Progenitor cell of endocrine pancreas (in vitro differentiated cells): Measurements from ENCODE around the gene CD82. TPM values are rescaled to one million over a fixed set of nuclear protein-coding genes. Genes with fewer than 3 reads are reported as not detected.
"Not testable (repeated sequence)": the region's sequence is repeated elsewhere in the genome, so short reads cannot be mapped to it uniquely, and the experiment has no call there.

Source experiments
- DNase-seq: peaks from one replicate; pipeline ENCODE4 v3.0.0; 2021; ENCODE audit warnings: low spot score; ENCODE audit not compliant: unreplicated experiment
- H3K27ac Mint-ChIP-seq: 2 replicates; pipeline ENCODE4 v1.8.0; 2021; ENCODE audit warnings: mild to moderate bottlenecking, moderate library complexity, mixed read lengths
- H3K27me3 Mint-ChIP-seq: 2 replicates; pipeline ENCODE4 v1.8.0; 2021; ENCODE audit warnings: mixed read lengths
- H3K36me3 Mint-ChIP-seq: 2 replicates; pipeline ENCODE4 v1.8.0; 2022; ENCODE audit warnings: mixed read lengths; ENCODE audit not compliant: insufficient read depth
- H3K4me1 Mint-ChIP-seq: 2 replicates; pipeline ENCODE4 v1.8.0; 2021; ENCODE audit warnings: low read depth, mixed read lengths
- H3K4me3 Mint-ChIP-seq: 2 replicates; pipeline ENCODE4 v1.8.0; 2021; ENCODE audit warnings: low read depth, mild to moderate bottlenecking, moderate library complexity, mixed read lengths
- H3K9me3 Mint-ChIP-seq: 2 replicates; pipeline ENCODE4 v1.8.0; 2021; ENCODE audit warnings: low read depth, mixed read lengths
- total RNA-seq: library from RNA; stranded (reverse); gene quantifications from 2 replicates; pipeline ENCODE4 v1.2.1, GENCODE V29; 2021
- TF ChIP-seq, protein P1 (sequence below): fragments of 200-600 bp; sonication (generic); IDR thresholded peaks from one replicate; pipeline ENCODE4 v1.5.0; 2021; ENCODE audit warnings: antibody characterized with exemption, mild to moderate bottlenecking; ENCODE audit not compliant: unreplicated experiment

CD82 gene
- total RNA-seq, 1 donor from 2014 or later, result 9.3 TPM

DNA sequence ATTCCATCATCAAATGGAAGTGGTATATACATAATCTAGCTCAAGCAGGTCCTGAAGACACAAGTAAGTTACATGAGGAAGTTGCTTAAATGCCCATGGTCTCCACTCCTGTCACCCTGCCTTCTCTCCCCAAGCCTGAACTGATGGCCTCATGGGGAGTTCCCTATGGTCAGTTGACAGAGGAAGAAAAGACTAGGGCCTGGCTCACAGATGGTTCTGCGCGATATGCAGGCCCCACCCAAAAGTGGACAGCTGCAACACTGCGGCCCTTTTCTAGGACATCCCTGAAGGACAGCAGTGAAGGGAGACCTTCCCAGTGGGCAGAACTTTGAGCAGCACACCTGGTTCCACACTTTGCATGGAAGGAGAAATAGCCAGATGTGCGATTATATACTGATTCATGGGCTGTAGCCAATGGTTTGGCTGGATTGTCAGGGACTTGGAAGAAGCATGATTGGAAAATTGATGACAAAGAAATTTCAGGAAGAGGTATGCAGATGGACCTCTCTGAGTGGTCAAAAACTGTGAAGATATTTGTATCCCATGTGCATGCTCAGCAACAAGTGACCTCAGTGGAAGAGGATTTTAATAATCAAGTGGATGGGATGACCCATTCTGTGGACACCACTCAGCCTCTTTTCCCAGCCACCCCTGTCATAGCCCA, 17.3 kb upstream of the CD82 start:
- DNase-seq, result no peak
- TF ChIP-seq, protein P1, sequence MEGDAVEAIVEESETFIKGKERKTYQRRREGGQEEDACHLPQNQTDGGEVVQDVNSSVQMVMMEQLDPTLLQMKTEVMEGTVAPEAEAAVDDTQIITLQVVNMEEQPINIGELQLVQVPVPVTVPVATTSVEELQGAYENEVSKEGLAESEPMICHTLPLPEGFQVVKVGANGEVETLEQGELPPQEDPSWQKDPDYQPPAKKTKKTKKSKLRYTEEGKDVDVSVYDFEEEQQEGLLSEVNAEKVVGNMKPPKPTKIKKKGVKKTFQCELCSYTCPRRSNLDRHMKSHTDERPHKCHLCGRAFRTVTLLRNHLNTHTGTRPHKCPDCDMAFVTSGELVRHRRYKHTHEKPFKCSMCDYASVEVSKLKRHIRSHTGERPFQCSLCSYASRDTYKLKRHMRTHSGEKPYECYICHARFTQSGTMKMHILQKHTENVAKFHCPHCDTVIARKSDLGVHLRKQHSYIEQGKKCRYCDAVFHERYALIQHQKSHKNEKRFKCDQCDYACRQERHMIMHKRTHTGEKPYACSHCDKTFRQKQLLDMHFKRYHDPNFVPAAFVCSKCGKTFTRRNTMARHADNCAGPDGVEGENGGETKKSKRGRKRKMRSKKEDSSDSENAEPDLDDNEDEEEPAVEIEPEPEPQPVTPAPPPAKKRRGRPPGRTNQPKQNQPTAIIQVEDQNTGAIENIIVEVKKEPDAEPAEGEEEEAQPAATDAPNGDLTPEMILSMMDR, result no peak
- peaks cover 3% of the 10 kb centered on the region for H3K4me1 Mint-ChIP-seq
- no peak overlapping the region for H3K4me3 Mint-ChIP-seq
- peaks cover 9% of the 10 kb centered on the region for H3K9me3 Mint-ChIP-seq
- H3K27me3 Mint-ChIP-seq, result peaks cover 4% of the 10 kb centered on the region
- no peaks in the 10 kb centered on the region for H3K36me3 Mint-ChIP-seq
- H3K27ac Mint-ChIP-seq, result no peak overlapping the region

DNA sequence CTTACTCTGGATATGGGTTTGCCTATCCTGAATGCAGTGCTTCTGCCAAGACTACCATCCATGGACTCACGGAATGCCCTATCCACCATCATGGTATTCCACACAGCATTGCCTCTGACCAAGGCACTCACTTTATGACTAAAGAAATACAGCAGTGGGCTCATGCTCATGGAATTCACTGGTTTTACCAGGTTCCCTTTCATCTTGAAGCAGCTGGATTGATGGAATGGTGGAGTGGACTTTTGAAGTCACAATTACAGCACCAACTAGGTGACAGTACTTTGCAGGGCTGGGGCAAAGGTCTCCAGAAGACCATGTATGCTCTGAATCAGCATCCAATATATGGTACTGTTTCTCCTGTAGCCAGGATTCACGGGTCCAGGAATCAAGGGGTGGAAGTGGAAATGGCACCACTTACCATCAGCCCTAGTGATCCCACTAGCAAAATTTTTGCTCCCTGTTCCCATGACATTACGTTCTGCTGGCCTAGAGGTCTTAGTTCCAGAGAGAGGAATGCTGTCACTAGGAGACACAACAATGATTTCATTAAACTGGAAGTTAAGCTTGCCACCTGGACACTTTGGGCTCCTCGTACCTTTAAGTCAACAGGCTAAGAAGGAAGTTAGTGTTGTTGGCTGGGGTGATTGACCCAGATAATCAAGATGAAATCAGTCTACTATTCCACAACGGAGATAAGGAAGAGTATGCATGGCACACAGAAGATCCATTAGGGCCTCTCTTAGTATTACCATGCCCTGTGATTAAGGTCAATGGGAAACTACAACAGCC, 16.3 kb upstream of the CD82 start:
- H3K27ac Mint-ChIP-seq, H3K9me3 Mint-ChIP-seq, H3K4me1 Mint-ChIP-seq, H3K4me3 Mint-ChIP-seq, H3K27me3 Mint-ChIP-seq, H3K36me3 Mint-ChIP-seq, DNase-seq: not testable (repeated sequence)

DNA sequence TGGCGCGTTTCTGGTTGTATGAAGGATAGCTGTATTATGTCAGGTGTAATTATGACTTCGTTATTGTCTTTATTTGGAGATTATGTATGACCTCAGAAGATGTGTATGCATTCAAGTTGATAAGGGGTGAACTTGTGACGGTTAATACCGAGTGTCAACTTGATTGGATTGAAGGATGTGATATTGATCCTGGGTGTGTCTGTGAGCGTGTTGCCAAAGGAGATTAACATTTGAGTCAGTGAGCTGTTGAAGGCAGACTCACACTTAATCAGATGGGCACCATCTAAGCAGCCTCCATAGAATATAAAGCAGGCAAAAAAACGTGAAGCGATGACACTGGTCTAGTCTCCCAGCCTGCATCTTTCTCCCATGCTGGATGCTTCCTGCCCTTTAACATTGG, 15.3 kb upstream of the CD82 start:
- TF ChIP-seq, protein P1, result no peak
- DNase-seq, result no peak
- H3K4me1 Mint-ChIP-seq, result peaks cover 3% of the 10 kb centered on the region
- H3K27me3 Mint-ChIP-seq, result peaks cover 4% of the 10 kb centered on the region
- H3K27ac Mint-ChIP-seq, result no peak overlapping the region
- no peak overlapping the region for H3K4me3 Mint-ChIP-seq
- peaks cover 9% of the 10 kb centered on the region for H3K9me3 Mint-ChIP-seq
- no peaks in the 10 kb centered on the region for H3K36me3 Mint-ChIP-seq

DNA sequence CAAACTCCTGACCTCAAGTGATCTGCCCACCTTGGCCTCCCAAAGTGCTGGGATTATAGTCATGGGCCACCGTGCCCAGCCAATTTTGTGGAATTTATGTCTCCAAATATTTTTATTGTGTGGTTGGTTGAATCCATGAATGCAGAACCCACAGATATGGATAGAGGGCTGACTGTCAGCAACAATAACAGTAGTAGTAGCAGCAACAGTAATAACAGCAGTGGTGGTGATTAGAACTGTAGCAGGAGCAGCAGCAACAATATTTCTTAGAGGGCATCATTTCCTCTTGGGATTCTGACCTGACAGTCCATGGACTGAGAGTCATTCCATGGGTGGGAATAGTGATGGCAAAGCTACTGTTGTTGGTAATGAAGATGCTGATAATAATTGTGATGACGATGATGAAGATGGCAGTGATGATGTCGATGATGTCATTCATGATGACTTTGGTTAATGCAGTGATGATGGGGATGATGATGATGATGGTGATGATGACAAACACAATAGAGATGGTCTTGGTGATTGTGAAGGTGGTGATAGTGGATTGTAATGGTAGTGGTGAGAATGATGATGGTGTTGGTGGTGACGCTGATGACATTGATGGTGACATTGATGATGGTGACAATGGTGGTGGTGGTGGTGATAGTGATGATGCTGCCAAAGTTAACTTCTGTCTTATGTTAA, 13.9 kb upstream of the CD82 start:
- TF ChIP-seq, protein P1, result no peak
- Mint-ChIP-seq H3K27me3 (peaks cover 4% of the 10 kb centered on the region), H3K4me1 (peaks cover 3% of the 10 kb centered on the region), H3K36me3 (no peaks in the 10 kb centered on the region), H3K27ac (no peak overlapping the region), H3K9me3 (peaks cover 6% of the 10 kb centered on the region), H3K4me3 (no peak overlapping the region)
- DNase-seq, result no peak

DNA sequence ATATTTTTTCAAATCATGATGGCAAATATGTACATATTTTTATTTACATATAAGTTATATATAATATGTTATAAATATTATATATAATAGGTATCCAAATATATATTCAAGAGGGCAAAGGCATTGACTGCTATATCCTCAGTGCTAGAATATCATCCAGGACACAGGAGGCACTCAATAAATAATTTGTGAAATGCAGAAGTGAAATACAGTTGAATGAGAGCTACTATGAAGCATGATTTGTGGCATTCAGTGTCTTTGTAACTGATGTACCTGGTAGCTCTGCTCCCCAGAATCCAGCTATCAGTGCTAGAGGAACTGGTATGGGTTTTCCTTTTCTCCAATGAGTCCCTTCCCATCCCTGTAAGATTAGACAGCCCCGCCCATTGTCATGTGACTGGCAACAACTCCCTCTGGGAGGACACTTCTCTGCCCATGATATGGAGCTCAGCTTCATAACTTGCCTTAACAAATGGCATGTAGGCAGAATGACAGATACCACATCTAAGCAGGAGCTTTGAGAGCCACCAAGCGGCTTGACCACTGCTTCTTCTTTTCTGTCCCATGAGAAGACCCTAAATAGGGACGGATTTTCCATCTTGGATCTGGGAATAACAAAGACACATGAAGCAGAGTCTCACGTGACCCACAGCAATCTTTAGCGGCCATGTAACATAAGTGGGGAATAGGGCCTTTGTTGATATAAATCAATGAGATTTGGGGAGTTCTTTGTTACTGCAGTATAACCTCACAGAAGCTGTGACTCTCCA, 10.2 kb upstream of the CD82 start:
- Mint-ChIP-seq H3K4me3 (no peak overlapping the region), H3K9me3 (peaks cover 6% of the 10 kb centered on the region), H3K27me3 (peaks cover 4% of the 10 kb centered on the region), H3K27ac (no peak overlapping the region), H3K4me1 (no peaks in the 10 kb centered on the region), H3K36me3 (no peaks in the 10 kb centered on the region)
- no peak for DNase-seq
- TF ChIP-seq, protein P1, result no peak
